ENCODE results near the gene SPACA7. TPM values are rescaled to one million over a fixed set of nuclear protein-coding genes. Genes with fewer than 3 reads are reported as not detected.

SPACA7 gene
- total and polyA plus RNA-seq, 2 of the 13 experiments (the other 11 are each of a cell fraction or from before 2014, with no cell fraction given) = not detected

GRCh38 chr13:112330479-112331381 lies 45.4 kb upstream of the SPACA7 start:
- FAIRE-seq (no peak), ATAC-seq (no peak), DNase-seq (ENCODE audit: low spot score) (no peak)
- TF ChIP-seq ZNF180 (CRISPR knock-in tag; IDR thresholded peaks at IDR 0.05; ENCODE audit: borderline replicate concordance, low read depth) (no peak), ZNF121 (CRISPR knock-in tag; IDR thresholded peaks at IDR 0.05) (no peak), ZNF598 (CRISPR knock-in tag; IDR thresholded peaks at IDR 0.05; ENCODE audit: borderline replicate concordance) (no peak)
- no peaks in the 10 kb centered on the region for H3K9me3 ChIP-seq (ENCODE audit: low read length)
- no peak overlapping the region for H3K4me3 ChIP-seq (replicated peaks in 1 of 3; ENCODE audit: insufficient read depth in 1 of 3, low read depth in 2 of 3, low read length in 3 of 3)
- 41% methylated on average over 19 of the region's 78 CpGs for WGBS (ENCODE audit: low lambda C conversion rate)
- POLR2A ChIA-PET = no interaction called here
- no peaks in the 10 kb centered on the region for H3K36me3 ChIP-seq (replicated peaks in 1 of 2; ENCODE audit: control insufficient read depth in 1 of 2, insufficient read depth in 2 of 2, low read length in 2 of 2)
- no peak overlapping the region for H3K27ac ChIP-seq (ENCODE audit: extremely low read length, insufficient read depth, low read length)
- no peaks in the 10 kb centered on the region for H3K4me1 ChIP-seq (ENCODE audit: insufficient read depth, low read length)
- no peak overlapping the region for H3K9ac ChIP-seq (ENCODE audit: insufficient read depth, low read depth, low read length)
- H2AFZ ChIP-seq (ENCODE audit: low read length) = no peak overlapping the region
- in situ Hi-C loops (cut with HindIII; ENCODE audit: extremely low pct_ligation_motif_present, low pct_unique_long_range_greater_than_20kb) (no loop called here), intact Hi-C loops (cut with micrococcal nuclease; ENCODE audit: unreplicated experiment) (no loop called here)
- H3K4me2 ChIP-seq (ENCODE audit: low read depth, low read length) = no peak overlapping the region
- H3K79me2 ChIP-seq (ENCODE audit: insufficient read depth, low read length) = no peaks in the 10 kb centered on the region
- CTCF ChIA-PET (ENCODE audit: low intra/inter-chr PET ratio, low total read pairs) = no interaction called here
- BruUV-seq (replicated peaks) = no TSS peak
- peaks cover 10 to 59% of the 10 kb centered on the region in 2 experiments; a peak in 4 of 5 replicates for H3K27me3 ChIP-seq (ENCODE audit: control insufficient read depth in 1 of 2, insufficient read depth in 2 of 2, low read length in 2 of 2)
- no peaks in the 10 kb centered on the region for H4K20me1 ChIP-seq (ENCODE audit: insufficient read depth, low read length)

DNA sequence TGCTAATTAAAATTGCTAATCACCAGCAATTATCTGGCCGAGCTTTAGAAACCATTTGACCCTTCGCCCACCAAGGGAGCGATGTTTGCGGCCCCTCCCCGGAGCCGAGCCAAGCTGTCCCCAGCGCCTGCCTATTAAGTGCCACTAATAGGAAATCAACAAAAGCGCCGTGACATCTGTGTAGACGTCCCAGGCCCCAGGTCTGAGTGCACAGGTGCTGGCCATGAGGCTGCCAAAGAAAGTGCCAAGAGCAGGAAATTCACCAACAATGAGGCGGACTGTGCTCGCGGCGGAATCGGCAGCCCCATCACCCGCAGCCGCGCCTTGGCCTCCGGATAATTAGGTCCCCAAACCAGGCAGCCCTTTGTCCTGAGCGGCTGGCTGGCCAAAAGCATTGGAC lies 44.5 kb upstream of the SPACA7 start:
- FAIRE-seq = no peak
- CTCF ChIA-PET (ENCODE audit: low intra/inter-chr PET ratio, low total read pairs) = no interaction called here
- WGBS (ENCODE audit: low lambda C conversion rate) = 41% methylated on average over 16 of the region's 20 CpGs
- TF ChIP-seq HNRNPL (IDR thresholded peaks at IDR 0.05; ENCODE audit: low read depth, low read length) (no peak), ZNF766 (CRISPR knock-in tag; IDR thresholded peaks at IDR 0.05; ENCODE audit: borderline replicate concordance) (no peak), ZSCAN20 (CRISPR knock-in tag; IDR thresholded peaks at IDR 0.05; ENCODE audit: borderline replicate concordance) (no peak), RCOR2 (CRISPR knock-in tag; IDR thresholded peaks at IDR 0.05) (no peak), SRSF4 (IDR thresholded peaks at IDR 0.05; ENCODE audit: low read depth, low read length, poor library complexity, severe bottlenecking) (no peak), ZNF574 (CRISPR knock-in tag; IDR thresholded peaks at IDR 0.05) (no peak), NBN (conservative IDR thresholded peaks at IDR 0.05) (no peak), PRDM4 (CRISPR knock-in tag; IDR thresholded peaks at IDR 0.05; ENCODE audit: borderline replicate concordance) (no peak), NONO (IDR thresholded peaks at IDR 0.05) (no peak), NONO (CRISPR knock-in tag; conservative IDR thresholded peaks at IDR 0.05) (no peak)

More for the DNA sequence above, 44.5 kb upstream of the SPACA7 start:
- Histone ChIP-seq H3K36me3 (replicated peaks in 1 of 2; ENCODE audit: control insufficient read depth in 1 of 2, insufficient read depth in 2 of 2, low read length in 2 of 2) (no peaks in the 10 kb centered on the region), H3K4me2 (ENCODE audit: low read depth, low read length) (no peak overlapping the region), H3K4me3 (replicated peaks in 1 of 3; ENCODE audit: insufficient read depth in 1 of 3, low read depth in 2 of 3, low read length in 3 of 3) (no peak overlapping the region), H4K20me1 (ENCODE audit: insufficient read depth, low read length) (no peaks in the 10 kb centered on the region), H3K9ac (ENCODE audit: insufficient read depth, low read depth, low read length) (no peak overlapping the region), H3K79me2 (ENCODE audit: insufficient read depth, low read length) (no peaks in the 10 kb centered on the region), H2AFZ (ENCODE audit: low read length) (no peak overlapping the region), H3K27me3 (ENCODE audit: control insufficient read depth in 1 of 2, insufficient read depth in 2 of 2, low read length in 2 of 2) (peaks cover 5 to 51% of the 10 kb centered on the region in 2 experiments; a peak in 4 of 5 replicates), H3K9me3 (ENCODE audit: low read length) (no peaks in the 10 kb centered on the region), H3K27ac (ENCODE audit: extremely low read length, insufficient read depth, low read length) (no peak overlapping the region), H3K4me1 (ENCODE audit: insufficient read depth, low read length) (no peaks in the 10 kb centered on the region)
- no TSS peak for BruUV-seq (replicated peaks)
- POLR2A ChIA-PET = no interaction called here
- intact Hi-C loops (cut with micrococcal nuclease; ENCODE audit: unreplicated experiment) (no loop called here), in situ Hi-C loops (cut with HindIII; ENCODE audit: extremely low pct_ligation_motif_present, low pct_unique_long_range_greater_than_20kb) (no loop called here)
- no peak for DNase-seq (ENCODE audit: low spot score)
- no peak for ATAC-seq

Data from HepG2 (cell line).